H4 (cell line): ENCODE results near the gene ACTR5. TPM values are rescaled to one million over a fixed set of nuclear protein-coding genes. Genes with fewer than 3 reads are reported as not detected.

Experiments used
- DNase-seq: peaks from one replicate; pipeline ENCODE4 v3.0.0-alpha.2; 2015; ENCODE audit warnings: low spot score
- total RNA-seq: library from RNA; depleted of rRNA; stranded (reverse); fragments of >200 nt; shearing (Covaris generic); gene quantifications from 2 replicates; pipeline ENCODE4 v1.2.3, GENCODE V29; 2014; rRNA removed

Gene ACTR5
- total RNA-seq = 5.9 and 10.3 TPM in 2 replicates

GRCh38 chr20:38748097-38748860 lies at the start of gene ACTR5:
TSS of gene ACTR5 (plus strand) at chr20:38748460. CDS start at chr20:38748479, 19 bp downstream.
- peak; percentile 77 for DNase-seq

GRCh38 chr20:38698541-38698940 lies 49.7 kb upstream of the ACTR5 start:
- DNase-seq = no peak

- DNase-seq = no peak
Observed at GRCh38 chr20:38700141-38700540, 48.1 kb upstream of the ACTR5 start.

GRCh38 chr20:38700926-38701325 lies 47.3 kb upstream of the ACTR5 start:
- DNase-seq = no peak

GRCh38 chr20:38703526-38703925 lies 44.7 kb upstream of the ACTR5 start:
- no peak for DNase-seq

GRCh38 chr20:38704136-38704535 lies 44.1 kb upstream of the ACTR5 start:
- DNase-seq = no peak

- no peak for DNase-seq
Observed at GRCh38 chr20:38706509-38706908, 41.8 kb upstream of the ACTR5 start.

GRCh38 chr20:38714308-38714707 lies 34.0 kb upstream of the ACTR5 start:
- DNase-seq = no peak

GRCh38 chr20:38715646-38716045 lies 32.6 kb upstream of the ACTR5 start:
- DNase-seq = no peak

GRCh38 chr20:38722683-38723016 lies 25.6 kb upstream of the ACTR5 start:
- DNase-seq = no peak

GRCh38 chr20:38723017-38723847 lies 25.0 kb upstream of the ACTR5 start:
- peak; percentile 29 for DNase-seq

- DNase-seq = no peak
Observed at GRCh38 chr20:38723848-38724625, 24.2 kb upstream of the ACTR5 start, which contains the start of gene SLC32A1. TSS of gene SLC32A1 (plus strand) at chr20:38724486. CDS start at chr20:38724725, 239 bp downstream.

- DNase-seq = no peak
Observed at GRCh38 chr20:38724626-38725147, 23.6 kb upstream of the ACTR5 start.

GRCh38 chr20:38725148-38725901 lies 22.9 kb upstream of the ACTR5 start:
- no peak for DNase-seq

- no peak for DNase-seq
Observed at GRCh38 chr20:38725931-38726803, 22.1 kb upstream of the ACTR5 start.

GRCh38 chr20:38726804-38727606 lies 21.3 kb upstream of the ACTR5 start:
- no peak for DNase-seq

GRCh38 chr20:38727607-38728190 lies 20.6 kb upstream of the ACTR5 start:
- DNase-seq = no peak

GRCh38 chr20:38728191-38728781 lies 20.0 kb upstream of the ACTR5 start:
- DNase-seq = no peak
